Measurements from ENCODE around the gene POLD4.
"Not testable (repeated sequence)": the region's sequence is repeated elsewhere in the genome, so short reads cannot be mapped to it uniquely, and the experiment has no call there.

Gene POLD4

GRCh38 chr11:67353317-67354074 lies at the start of gene POLD4:
Gene POLD4, minus strand, starts transcription at chr11:67353546. Its CDS starts 147 bp downstream, at chr11:67353399.
- H3K27ac ChIP-seq: peak within 1 kb of the TSS; percentile 91
- no peak for TF ChIP-seq CTCF (IDR thresholded peaks at IDR 0.05; ENCODE audit: low read depth, low read length)

GRCh38 chr11:67403085-67403484 lies 49.7 kb upstream of the POLD4 start:
- H3K4me3 ChIP-seq (ENCODE audit: low read depth, low read length): not testable (repeated sequence)

More at GRCh38 chr11:67353317-67354074, at the start of gene POLD4:
- Histone ChIP-seq H3K4me3 (ENCODE audit: low read depth, low read length) (peak within 1 kb of the TSS; percentile 65), H3K36me3 (no peaks in the 10 kb centered on the region), H3K9me3 (ENCODE audit: severe bottlenecking) (no peaks in the 10 kb centered on the region), H3K27me3 (ENCODE audit: insufficient read depth, low read depth, severe bottlenecking) (no peaks in the 10 kb centered on the region)
- DNase-seq: peak; percentile 97

GRCh38 chr11:67402192-67402839 lies 49.0 kb upstream of the POLD4 start:
- not testable (repeated sequence) for H3K27me3 ChIP-seq (ENCODE audit: insufficient read depth, low read depth, severe bottlenecking); H3K9me3 ChIP-seq (ENCODE audit: severe bottlenecking)
- Histone ChIP-seq H3K27ac (peak overlapping the region; percentile 91), H3K4me3 (ENCODE audit: low read depth, low read length) (peak overlapping the region; percentile 56), H3K36me3 (peaks cover 40% of the 10 kb centered on the region)
- peak; percentile 75 for DNase-seq

More at GRCh38 chr11:67403085-67403484, 49.7 kb upstream of the POLD4 start:
- H3K36me3 ChIP-seq: peaks cover 32% of the 10 kb centered on the region
- H3K9me3 ChIP-seq (ENCODE audit: severe bottlenecking); H3K27me3 ChIP-seq (ENCODE audit: insufficient read depth, low read depth, severe bottlenecking); DNase-seq: not testable (repeated sequence)
- H3K27ac ChIP-seq: peak overlapping the region; percentile 91

GRCh38 chr11:67401495-67402191 lies 48.3 kb upstream of the POLD4 start, which contains the start of gene PPP1CA:
Gene PPP1CA, minus strand, starts transcription at chr11:67401858. Its CDS starts 76 bp downstream, at chr11:67401782.
- DNase-seq: peak; percentile 89
- Histone ChIP-seq H3K36me3 (peaks cover 46% of the 10 kb centered on the region), H3K4me3 (ENCODE audit: low read depth, low read length) (peak within 1 kb of the TSS; percentile 89), H3K27me3 (ENCODE audit: insufficient read depth, low read depth, severe bottlenecking) (no peaks in the 10 kb centered on the region), H3K27ac (peak within 1 kb of the TSS; percentile 91), H3K9me3 (ENCODE audit: severe bottlenecking) (no peaks in the 10 kb centered on the region)
- peak; percentile 15; the same call in 1 of the 2 replicates for TF ChIP-seq CTCF (IDR thresholded peaks at IDR 0.05; ENCODE audit: low read depth, low read length)

GRCh38 chr11:67400942-67401494 lies 47.7 kb upstream of the POLD4 start:
- no peak for TF ChIP-seq CTCF (IDR thresholded peaks at IDR 0.05; ENCODE audit: low read depth, low read length)
- Histone ChIP-seq H3K27ac (peak overlapping the region; percentile 89), H3K36me3 (peaks cover 53% of the 10 kb centered on the region), H3K4me3 (ENCODE audit: low read depth, low read length) (peak overlapping the region; percentile 89), H3K9me3 (ENCODE audit: severe bottlenecking) (no peaks in the 10 kb centered on the region), H3K27me3 (ENCODE audit: insufficient read depth, low read depth, severe bottlenecking) (no peaks in the 10 kb centered on the region)
- no peak for DNase-seq

- no peaks in the 10 kb centered on the region for H3K27me3 ChIP-seq (ENCODE audit: insufficient read depth, low read depth, severe bottlenecking)
- peaks cover 59% of the 10 kb centered on the region for H3K36me3 ChIP-seq
- no peaks in the 10 kb centered on the region for H3K9me3 ChIP-seq (ENCODE audit: severe bottlenecking)
- peak overlapping the region; percentile 89 for H3K27ac ChIP-seq
- TF ChIP-seq CTCF (IDR thresholded peaks at IDR 0.05; ENCODE audit: low read depth, low read length): no peak
- DNase-seq: no peak
- peak overlapping the region; percentile 89 for H3K4me3 ChIP-seq (ENCODE audit: low read depth, low read length)
These were observed 47.0 kb upstream of the POLD4 start for GRCh38 chr11:67400251-67400941.

Data from WERI-Rb-1 (cell line).